ENCODE results near the gene ZNF407. TPM values are rescaled to one million over a fixed set of nuclear protein-coding genes. Genes with fewer than 3 reads are reported as not detected.

The ZNF407 gene
- total RNA-seq, 6 experiments from 2014 or later, result 4.3 to 8.0 (median 5.7) TPM

DNA sequence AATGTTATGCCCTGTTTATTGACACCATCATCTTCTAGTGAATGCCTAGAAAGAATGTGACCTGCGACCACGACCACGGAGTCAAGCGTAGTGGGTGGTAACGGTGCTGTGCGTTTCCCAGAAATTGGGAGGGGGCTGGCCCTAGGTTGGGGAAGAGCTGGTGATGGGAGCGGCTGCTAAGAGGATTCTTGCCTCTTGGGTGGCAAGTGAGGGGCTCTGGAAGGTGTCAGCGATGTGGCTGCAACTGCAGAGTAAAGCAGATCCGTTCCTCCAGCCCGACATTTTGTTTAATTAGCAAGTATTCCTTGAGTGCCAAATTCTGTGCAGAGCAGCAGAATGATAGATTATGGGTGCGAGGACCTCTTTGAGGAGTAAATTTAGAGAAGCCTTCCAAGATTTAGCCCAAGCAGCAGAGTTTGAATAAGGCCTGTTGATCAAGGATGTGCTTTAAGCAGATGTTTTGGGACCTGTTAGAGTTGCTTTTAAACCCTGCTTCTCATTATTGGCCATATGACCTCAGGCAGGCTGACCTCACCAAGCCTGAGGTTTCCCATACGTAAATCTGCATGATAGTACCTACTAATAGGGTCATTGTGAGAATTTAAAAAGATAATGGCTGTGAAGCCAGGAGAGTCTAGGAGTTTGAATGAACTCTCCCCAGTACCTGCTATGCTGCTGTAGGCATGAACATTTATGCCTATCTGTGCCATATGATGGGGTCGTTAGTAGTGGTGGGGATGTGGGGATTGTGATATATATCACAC, 323.6 kb downstream of the ZNF407 start:
- Histone ChIP-seq H3K9me3 (no peaks in the 10 kb centered on the region), H3K36me3 (no peaks in the 10 kb centered on the region), H3K27me3 (no peaks in the 10 kb centered on the region), H3K27ac (no peak overlapping the region), H3K4me3 (no peak overlapping the region), H3K4me1 (no peaks in the 10 kb centered on the region)
- ATAC-seq, result no peak
- intact Hi-C loops (cut with DNase I), result no loop called here
- TF ChIP-seq, protein P1, sequence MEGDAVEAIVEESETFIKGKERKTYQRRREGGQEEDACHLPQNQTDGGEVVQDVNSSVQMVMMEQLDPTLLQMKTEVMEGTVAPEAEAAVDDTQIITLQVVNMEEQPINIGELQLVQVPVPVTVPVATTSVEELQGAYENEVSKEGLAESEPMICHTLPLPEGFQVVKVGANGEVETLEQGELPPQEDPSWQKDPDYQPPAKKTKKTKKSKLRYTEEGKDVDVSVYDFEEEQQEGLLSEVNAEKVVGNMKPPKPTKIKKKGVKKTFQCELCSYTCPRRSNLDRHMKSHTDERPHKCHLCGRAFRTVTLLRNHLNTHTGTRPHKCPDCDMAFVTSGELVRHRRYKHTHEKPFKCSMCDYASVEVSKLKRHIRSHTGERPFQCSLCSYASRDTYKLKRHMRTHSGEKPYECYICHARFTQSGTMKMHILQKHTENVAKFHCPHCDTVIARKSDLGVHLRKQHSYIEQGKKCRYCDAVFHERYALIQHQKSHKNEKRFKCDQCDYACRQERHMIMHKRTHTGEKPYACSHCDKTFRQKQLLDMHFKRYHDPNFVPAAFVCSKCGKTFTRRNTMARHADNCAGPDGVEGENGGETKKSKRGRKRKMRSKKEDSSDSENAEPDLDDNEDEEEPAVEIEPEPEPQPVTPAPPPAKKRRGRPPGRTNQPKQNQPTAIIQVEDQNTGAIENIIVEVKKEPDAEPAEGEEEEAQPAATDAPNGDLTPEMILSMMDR (IDR thresholded peaks at IDR 0.05), result no peak
- TF ChIP-seq POLR2A (IDR thresholded peaks at IDR 0.05), result no peak
- 91% methylated on average over 12 of the region's 13 CpGs for WGBS (ENCODE audit: insufficient coverage, low coverage, low lambda C conversion rate, missing lambda C conversion rate)
- no peak for DNase-seq

- intact Hi-C loops (cut with DNase I), result no loop called here
- DNase-seq, result no peak
- TF ChIP-seq, protein P1 (IDR thresholded peaks at IDR 0.05), result no peak
- no peak for TF ChIP-seq POLR2A (IDR thresholded peaks at IDR 0.05)
- no peak for ATAC-seq
- H3K27me3 ChIP-seq, result no peaks in the 10 kb centered on the region
- H3K36me3 ChIP-seq, result no peaks in the 10 kb centered on the region
- H3K27ac ChIP-seq, result no peak overlapping the region
- no peak overlapping the region for H3K4me3 ChIP-seq
- WGBS (ENCODE audit: insufficient coverage, low coverage, low lambda C conversion rate, missing lambda C conversion rate), result 100% methylated on average over 2 of the region's 2 CpGs
- H3K9me3 ChIP-seq, result no peaks in the 10 kb centered on the region
- H3K4me1 ChIP-seq, result no peaks in the 10 kb centered on the region
These were observed 328.4 kb downstream of the ZNF407 start for GRCh38 chr18:74926051-74926450.

DNA sequence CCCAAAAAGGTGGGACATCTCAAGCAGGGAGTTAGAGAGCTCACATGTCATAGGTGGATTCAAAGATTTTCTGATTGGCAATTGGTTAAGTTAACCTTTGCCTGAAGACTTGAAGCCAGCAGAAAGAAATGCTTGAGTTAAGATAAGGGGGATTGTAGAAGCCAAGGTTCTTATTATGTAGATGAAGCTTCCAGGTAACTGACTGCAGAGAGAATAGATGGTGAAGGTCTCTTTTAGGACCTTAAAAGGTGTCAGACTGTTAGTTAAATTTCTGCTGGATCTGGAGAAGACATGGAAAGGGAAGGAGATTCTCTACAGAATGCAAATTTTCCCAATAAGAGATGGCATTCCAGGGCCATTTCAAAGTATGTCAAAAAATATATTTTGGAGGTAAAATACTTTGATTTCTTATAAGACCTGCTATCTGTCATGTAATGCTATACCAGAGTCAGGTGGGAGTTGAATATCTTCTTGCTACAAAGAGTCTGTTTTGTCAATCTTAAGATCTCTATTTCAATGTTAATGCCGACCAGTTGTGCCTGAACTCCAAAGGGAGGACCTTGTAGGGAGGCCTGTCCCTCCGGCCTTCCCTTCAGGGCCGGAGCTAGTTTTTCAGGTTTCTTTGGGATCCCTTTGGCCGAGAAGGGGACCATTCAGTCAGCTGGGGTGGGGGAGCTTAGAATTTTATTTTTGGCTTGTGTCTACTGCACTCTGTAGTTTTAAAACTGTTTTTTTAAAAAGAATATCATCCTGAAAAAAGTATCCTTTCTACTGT, 330.7 kb downstream of the ZNF407 start:
- Histone ChIP-seq H3K4me1 (no peaks in the 10 kb centered on the region), H3K27ac (no peak overlapping the region), H3K4me3 (no peak overlapping the region), H3K9me3 (no peaks in the 10 kb centered on the region), H3K36me3 (no peaks in the 10 kb centered on the region), H3K27me3 (no peaks in the 10 kb centered on the region)
- TF ChIP-seq POLR2A (IDR thresholded peaks at IDR 0.05), result no peak
- TF ChIP-seq, protein P1 (IDR thresholded peaks at IDR 0.05), result no peak
- 95% methylated on average over 3 of the region's 4 CpGs for WGBS (ENCODE audit: insufficient coverage, low coverage, low lambda C conversion rate, missing lambda C conversion rate)
- DNase-seq (no peak), ATAC-seq (no peak)
- intact Hi-C loops (cut with DNase I), result no loop called here

- no peaks in the 10 kb centered on the region for H3K27me3 ChIP-seq
- H3K36me3 ChIP-seq, result no peaks in the 10 kb centered on the region
- DNase-seq (no peak), ATAC-seq (no peak)
- H3K4me3 ChIP-seq, result no peak overlapping the region
- H3K9me3 ChIP-seq, result no peaks in the 10 kb centered on the region
- H3K4me1 ChIP-seq, result no peaks in the 10 kb centered on the region
- no peak overlapping the region for H3K27ac ChIP-seq
- intact Hi-C loops (cut with DNase I), result no loop called here
- no peak for TF ChIP-seq POLR2A (IDR thresholded peaks at IDR 0.05)
- TF ChIP-seq, protein P1 (IDR thresholded peaks at IDR 0.05), result no peak
- WGBS (ENCODE audit: insufficient coverage, low coverage, low lambda C conversion rate, missing lambda C conversion rate), result 73% methylated on average over 11 of the region's 11 CpGs
These were observed 331.4 kb downstream of the ZNF407 start for GRCh38 chr18:74929110-74929509.
